HCT116 (cell line): ENCODE data around the gene CHSY1. TPM values are rescaled to one million over a fixed set of nuclear protein-coding genes. Genes with fewer than 3 reads are reported as not detected.

ENCODE experiments used
- ATAC-seq: fragments of 200-7000 bp; cut with Tn5 transposase; 2 replicates; pipeline ENCODE4 v1.9.1; 2020; ENCODE audit warnings: mild to moderate bottlenecking, moderate library complexity
- Bru-seq: library from RNA; stranded (reverse); fragments of 400-500 nt; gene quantifications from one replicate; lab custom pipeline; 2021; lab: Mats Ljungman, UMichigan
- BruChase-seq, 2 experiments: library from RNA; stranded (reverse); fragments of 400-500 nt; gene quantifications; one replicate each; lab custom pipeline; 2021; lab: Mats Ljungman, UMichigan
- BruUV-seq: library from RNA; stranded (reverse); fragments of 400-500 nt; replicated peaks from 2 replicates; lab custom pipeline; 2021; lab: Mats Ljungman, UMichigan
- CTCF ChIA-PET: fragments of 300-600 bp; sonication (Branson Sonifier 250); formaldehyde crosslinking; loops from one replicate; lab custom pipeline; 2021; ENCODE audit warnings: antibody characterized with exemption; lab: Charles Lee
- POLR2A ChIA-PET: fragments of 300-600, 350-600 bp; sonication (Branson Sonifier 250); formaldehyde crosslinking; loops from one replicate; lab custom pipeline; 2021; ENCODE audit warnings: antibody characterized with exemption; lab: Charles Lee
- RAD21 ChIA-PET, 2 experiments: fragments of 300-600 bp; sonication (Branson Sonifier 250); formaldehyde crosslinking; loops; one replicate each; lab custom pipeline; 2023; ENCODE audit warnings: low total read pairs in 2 of 2; ENCODE audit not compliant: uncharacterized antibody in 2 of 2, unreplicated experiment in 2 of 2, low non-redundant PET in 1 of 2; lab: Charles Lee
- DNase-seq: peaks from one replicate; pipeline ENCODE4 v3.0.0-alpha.2; 2010; ENCODE audit warnings: low read depth, low spot score
- H2AFZ ChIP-seq: fragments of 200-600 bp; shearing (Covaris generic), sonication (generic); 2 replicates; pipeline ENCODE4 v1.6.1; 2017; ENCODE audit warnings: low read depth, mixed run types, mixed read lengths, antibody characterized with exemption, low read length; ENCODE audit not compliant: poor library complexity, severe bottlenecking
- H3K27ac ChIP-seq: 2 replicates; pipeline ENCODE4 v1.5.1; 2012; ENCODE audit warnings: low read depth, low read length
- H3K27me3 ChIP-seq: fragments of 200-600 bp; sonication (generic); 2 replicates; pipeline ENCODE4 v1.6.1; 2016; ENCODE audit warnings: mixed run types, low read length, mixed read lengths; ENCODE audit not compliant: insufficient read depth
- H3K36me3 ChIP-seq, 2 experiments: fragments of 200-500 bp in 1 of 2; fragments of 200-600 bp in 1 of 2; sonication (Bioruptor generic) in 1 of 2; sonication (generic) in 1 of 2; 2 replicates each; pipeline versions ENCODE4 v1.5.1 to v1.6.1; 2014 to 2016; ENCODE audit warnings: low read length in 2 of 2, inconsistent platforms in 1 of 2, mixed read lengths in 1 of 2, mixed run types in 1 of 2; ENCODE audit not compliant: insufficient read depth in 2 of 2, control insufficient read depth in 1 of 2
- H3K4me1 ChIP-seq, 2 experiments: fragments of 200-600 bp in 1 of 2; sonication (generic) in 1 of 2; 2 replicates each; pipeline versions ENCODE4 v1.5.1 to v1.6.1; 2012 to 2017; ENCODE audit warnings: low read length in 2 of 2, inconsistent platforms in 1 of 2, mild to moderate bottlenecking in 1 of 2, mixed read lengths in 1 of 2, mixed run types in 1 of 2, moderate library complexity in 1 of 2; ENCODE audit not compliant: insufficient read depth in 2 of 2, control insufficient read depth in 1 of 2
- H3K4me2 ChIP-seq: fragments of 200-600 bp; sonication (generic); 2 replicates; pipeline ENCODE4 v1.6.1; 2017; ENCODE audit warnings: mixed run types, low read length, mixed read lengths
- H3K4me3 ChIP-seq, 2 experiments: fragments of 200-600 bp in 1 of 2; sonication (generic) in 1 of 2; replicated peaks in 1 of 2; 2 replicates each; pipeline ENCODE4 v1.5.1; 2011 to 2016; ENCODE audit warnings: low read length in 2 of 2, control low read depth in 1 of 2, low read depth in 1 of 2, mild to moderate bottlenecking in 1 of 2, mixed read lengths in 1 of 2, mixed run types in 1 of 2
- H3K79me2 ChIP-seq: fragments of 200-600 bp; sonication (generic); 2 replicates; pipeline ENCODE4 v1.6.1; 2017; ENCODE audit warnings: mild to moderate bottlenecking, mixed run types, low read length, moderate library complexity, mixed read lengths; ENCODE audit not compliant: insufficient read depth
- H3K9ac ChIP-seq: fragments of 200-600 bp; sonication (generic); 2 replicates; pipeline ENCODE4 v1.6.1; 2016; ENCODE audit warnings: low read length, mixed read lengths
- H3K9me2 ChIP-seq: fragments of 200-600 bp; sonication (generic), shearing (Covaris generic); 2 replicates; pipeline ENCODE4 v1.6.1; 2017; ENCODE audit warnings: mixed run types, mild to moderate bottlenecking, moderate library complexity; ENCODE audit not compliant: insufficient read depth
- H3K9me3 ChIP-seq, 2 experiments: fragments of 200-500 bp in 1 of 2; fragments of 200-600 bp in 1 of 2; sonication (Bioruptor generic) in 1 of 2; sonication (generic) in 1 of 2; 2 replicates each; pipeline ENCODE4 v1.6.1; 2014 to 2017; ENCODE audit warnings: low read length in 2 of 2, mixed read lengths in 2 of 2, inconsistent platforms in 1 of 2, low read depth in 1 of 2, mild to moderate bottlenecking in 1 of 2, mixed run types in 1 of 2, moderate library complexity in 1 of 2; ENCODE audit not compliant: control insufficient read depth in 1 of 2, insufficient read depth in 1 of 2
- H4K20me1 ChIP-seq: fragments of 200-600 bp; sonication (generic), shearing (Covaris generic); 2 replicates; pipeline ENCODE4 v1.6.1; 2017; ENCODE audit warnings: mixed run types, mild to moderate bottlenecking, moderate library complexity; ENCODE audit not compliant: insufficient read depth
- CBX3 ChIP-seq: IDR thresholded peaks from 2 replicates; pipeline ENCODE4 v1.6.1; 2012; ENCODE audit warnings: low read depth
- CEBPB ChIP-seq: IDR thresholded peaks from 2 replicates; pipeline ENCODE4 v1.6.1; 2012; ENCODE audit warnings: low read depth
- EGR1 ChIP-seq: IDR thresholded peaks from 2 replicates; pipeline ENCODE4 v1.6.1; 2012; ENCODE audit warnings: low read depth
- ELF1 ChIP-seq: IDR thresholded peaks from 2 replicates; pipeline ENCODE4 v1.6.1; 2012; ENCODE audit warnings: low read depth, borderline replicate concordance
- EZH2 ChIP-seq: fragments of 200-600 bp; sonication (generic); IDR thresholded peaks from 2 replicates; pipeline ENCODE4 v1.6.1; 2017; ENCODE audit warnings: antibody characterized with exemption, mixed run types
- EZH2phosphoT487 ChIP-seq: fragments of 200-600 bp; IDR thresholded peaks from 2 replicates; pipeline ENCODE4 v1.6.1; 2018; ENCODE audit warnings: antibody characterized with exemption, borderline replicate concordance
- JUND ChIP-seq: IDR thresholded peaks from 2 replicates; pipeline ENCODE4 v1.6.1; 2012
- MAX ChIP-seq: IDR thresholded peaks from 2 replicates; pipeline ENCODE4 v1.6.1; 2012
- POLR2A ChIP-seq: IDR thresholded peaks from 2 replicates; pipeline ENCODE4 v1.7.0; 2011; ENCODE audit warnings: borderline replicate concordance; ENCODE audit not compliant: insufficient read depth, insufficient read length; ENCODE audit errors: extremely low read depth
- POLR2AphosphoS5 ChIP-seq: IDR thresholded peaks from 2 replicates; pipeline ENCODE4 v1.6.1; 2011; ENCODE audit warnings: mild to moderate bottlenecking, low read depth, low read length, moderate library complexity
- RAD21 ChIP-seq: IDR thresholded peaks from 2 replicates; pipeline ENCODE4 v1.6.1; 2012; ENCODE audit warnings: low read depth, mild to moderate bottlenecking
- SIN3A ChIP-seq: IDR thresholded peaks from 2 replicates; pipeline ENCODE4 v1.6.1; 2012; ENCODE audit warnings: low read depth
- SRF ChIP-seq: IDR thresholded peaks from 2 replicates; pipeline ENCODE4 v1.6.1; 2012; ENCODE audit warnings: low read depth
- TCF7L2 ChIP-seq: IDR thresholded peaks from 2 replicates; pipeline ENCODE4 v1.7.0; 2011; ENCODE audit warnings: borderline replicate concordance, inconsistent platforms; ENCODE audit not compliant: insufficient read depth, insufficient read length; ENCODE audit errors: extremely low read depth
- YY1 ChIP-seq: IDR thresholded peaks from 2 replicates; pipeline ENCODE4 v1.6.1; 2011; ENCODE audit warnings: low read length, low read depth, moderate library complexity, mild to moderate bottlenecking; ENCODE audit not compliant: insufficient replicate concordance; ENCODE audit errors: extremely low read depth
- ZFX ChIP-seq: fragments of 450-650 bp; IDR thresholded peaks from 2 replicates; pipeline ENCODE4 v1.6.1; 2017
- ZNF274 ChIP-seq: fragments of 200-500 bp; sonication (Bioruptor generic); IDR thresholded peaks from 2 replicates; pipeline ENCODE4 v1.6.1; 2014; ENCODE audit warnings: mild to moderate bottlenecking, low read depth, low read length, inconsistent platforms
- intact Hi-C: fragments of 100-400 bp; cut with micrococcal nuclease; formaldehyde crosslinking; loops from 2 replicates; pipeline ENCODE4 v1.10.0; 2022
- long read RNA-seq: library from polyadenylated mRNA; unstranded; transcript quantifications from one replicate; pipeline ENCODE4 v2.0.0, GENCODE V29; 2021; ENCODE audit not compliant: unreplicated experiment
- polyA plus RNA-seq: library from polyadenylated mRNA; unstranded; fragments of >200 nt; gene quantifications from 2 replicates; pipeline ENCODE4 v1.2.1, GENCODE V29; 2012; ENCODE audit warnings: missing spikeins
- total RNA-seq: library from RNA; stranded (reverse); gene quantifications from one replicate; pipeline ENCODE4 v1.2.1, GENCODE V29; 2021; ENCODE audit not compliant: unreplicated experiment
- TF ChIP-seq, protein P1 (sequence below): IDR thresholded peaks from 2 replicates; pipeline ENCODE4 v1.6.1; 2011; ENCODE audit warnings: mild to moderate bottlenecking, low read length, moderate library complexity; ENCODE audit not compliant: insufficient replicate concordance; ENCODE audit errors: extremely low read depth
- TF ChIP-seq, protein P2 (sequence below): IDR thresholded peaks from 2 replicates; pipeline ENCODE4 v1.6.1; 2012

The CHSY1 gene, protein sequence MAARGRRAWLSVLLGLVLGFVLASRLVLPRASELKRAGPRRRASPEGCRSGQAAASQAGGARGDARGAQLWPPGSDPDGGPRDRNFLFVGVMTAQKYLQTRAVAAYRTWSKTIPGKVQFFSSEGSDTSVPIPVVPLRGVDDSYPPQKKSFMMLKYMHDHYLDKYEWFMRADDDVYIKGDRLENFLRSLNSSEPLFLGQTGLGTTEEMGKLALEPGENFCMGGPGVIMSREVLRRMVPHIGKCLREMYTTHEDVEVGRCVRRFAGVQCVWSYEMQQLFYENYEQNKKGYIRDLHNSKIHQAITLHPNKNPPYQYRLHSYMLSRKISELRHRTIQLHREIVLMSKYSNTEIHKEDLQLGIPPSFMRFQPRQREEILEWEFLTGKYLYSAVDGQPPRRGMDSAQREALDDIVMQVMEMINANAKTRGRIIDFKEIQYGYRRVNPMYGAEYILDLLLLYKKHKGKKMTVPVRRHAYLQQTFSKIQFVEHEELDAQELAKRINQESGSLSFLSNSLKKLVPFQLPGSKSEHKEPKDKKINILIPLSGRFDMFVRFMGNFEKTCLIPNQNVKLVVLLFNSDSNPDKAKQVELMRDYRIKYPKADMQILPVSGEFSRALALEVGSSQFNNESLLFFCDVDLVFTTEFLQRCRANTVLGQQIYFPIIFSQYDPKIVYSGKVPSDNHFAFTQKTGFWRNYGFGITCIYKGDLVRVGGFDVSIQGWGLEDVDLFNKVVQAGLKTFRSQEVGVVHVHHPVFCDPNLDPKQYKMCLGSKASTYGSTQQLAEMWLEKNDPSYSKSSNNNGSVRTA
- total RNA-seq (25.4 TPM), Bru-seq, nascent RNA (percentile 81 among the genes with signal in this experiment), BruChase-seq, experiment 1, labeled RNA remaining after a 6-hour chase (percentile 74 among the genes with signal in this experiment), BruChase-seq, experiment 2, labeled RNA remaining after a 2-hour chase (percentile 85 among the genes with signal in this experiment)
- 10.0 and 13.2 TPM in 2 replicates for polyA plus RNA-seq
- long read RNA-seq, full-length matches to known transcripts: 38 of 64 reads
- long read RNA-seq, partial matches to known transcripts: 17 of 64 reads
- long read RNA-seq, other reads (novel, unspliced or antisense): 9 of 64 reads

DNA sequence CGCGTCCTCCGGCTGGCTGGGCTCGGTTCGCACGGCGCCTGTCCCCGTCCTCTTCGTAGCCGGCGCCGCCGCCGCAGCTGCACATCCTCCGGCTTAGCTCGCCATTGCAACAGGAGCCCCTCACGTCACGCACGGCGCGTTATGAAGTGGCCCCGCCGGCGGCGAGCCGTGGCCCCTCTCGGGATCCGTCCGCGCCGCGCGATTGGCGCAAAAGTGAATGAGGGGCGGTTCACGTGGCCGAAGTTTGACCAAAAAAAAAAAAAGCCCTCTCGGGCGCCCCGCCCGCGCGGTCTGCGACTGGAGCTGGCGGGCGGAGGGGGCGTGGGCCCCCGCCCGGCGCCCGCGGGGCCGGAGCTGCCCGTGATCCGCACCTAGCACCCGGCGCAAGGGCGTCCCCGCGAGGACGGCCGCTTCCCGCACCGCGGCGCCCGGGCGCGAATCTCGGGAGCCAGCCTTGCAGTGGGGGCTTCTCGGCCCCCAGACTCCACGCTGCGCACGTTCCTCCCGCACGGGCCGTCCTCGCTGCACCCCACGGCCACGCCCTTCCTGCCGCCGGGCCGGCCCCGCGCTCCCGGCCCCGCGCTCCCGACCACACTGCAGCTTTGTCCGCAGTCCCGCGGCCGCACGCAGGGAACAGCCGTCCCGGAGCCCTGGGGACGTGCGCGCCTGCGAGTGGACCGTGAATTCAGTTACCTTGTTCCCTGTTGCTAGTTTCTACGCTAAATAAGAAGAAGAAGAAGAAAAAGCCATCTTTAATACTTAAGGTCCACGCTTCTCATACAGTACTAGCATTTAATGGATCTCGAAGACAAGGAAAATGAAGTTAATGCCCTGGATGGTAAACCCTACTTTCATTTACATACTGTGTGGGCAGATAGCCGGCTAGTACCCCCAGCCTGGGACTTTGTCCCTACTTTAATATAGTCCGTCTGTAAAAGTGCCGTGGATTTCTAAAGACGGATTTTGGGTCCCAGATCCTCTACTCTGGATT is at the start of gene CHSY1:
Gene CHSY1, minus strand, starts transcription at position 219 of the 991 bp plus-strand sequence. CDS start 592 bp downstream, outside the sequence.
- Histone ChIP-seq H3K4me1 (peaks cover 13 to 21% of the 10 kb centered on the region in 2 experiments), H4K20me1 (peaks cover 10% of the 10 kb centered on the region; the same call in 1 of the 2 replicates), H3K4me2 (peak within 1 kb of the TSS; percentile 96), H3K9me2 (no peaks in the 10 kb centered on the region), H3K27me3 (no peaks in the 10 kb centered on the region), H3K4me3 (peak within 1 kb of the TSS; percentile 72 to 96), H3K36me3 (peaks cover 6 to 12% of the 10 kb centered on the region in 2 experiments; a peak in 3 of 4 replicates), H3K9me3 (no peaks in the 10 kb centered on the region), H3K79me2 (peaks cover 40% of the 10 kb centered on the region), H2AFZ (peak within 1 kb of the TSS; percentile 88), H3K27ac (peak within 1 kb of the TSS; percentile 81), H3K9ac (peak within 1 kb of the TSS; percentile 81)
- DNase-seq: peak; percentile 76
- POLR2A ChIA-PET: interaction anchor here (0.6 to 1.7 kb wide), 5 partner anchors 16 to 273 kb away, joined by 3 to 6 read pairs (median 3); no protein-coding TSS in a partner anchor
- intact Hi-C loops: loop anchor here (5.0 kb wide), 1 partner anchor 335 kb away; the partner anchor contains the start of gene LRRK1
- RAD21 ChIA-PET: interaction anchor here (0.7 kb wide), 4 partner anchors 10 to 626 kb away, joined by 3 to 4 read pairs (median 4); no protein-coding TSS in a partner anchor
- peak; percentile 78 for ATAC-seq
- BruUV-seq: TSS peak; percentile 90
- CTCF ChIA-PET: interaction anchor here (1.0 to 1.5 kb wide), 5 partner anchors 36 to 244 kb away, joined by 3 to 8 read pairs (median 4); no protein-coding TSS in a partner anchor
- TF ChIP-seq EGR1: peak; percentile 50; the same call in 1 of the 2 replicates
- TF ChIP-seq MAX: peak; percentile 85
- TF ChIP-seq SRF: no peak
- no peak for TF ChIP-seq EZH2phosphoT487
- no peak for TF ChIP-seq RAD21
- TF ChIP-seq YY1: peak; percentile 39
- peak; percentile 79 for TF ChIP-seq TCF7L2
- TF ChIP-seq SIN3A: peak; percentile 85
- no peak for TF ChIP-seq ZNF274
- TF ChIP-seq, protein P1, sequence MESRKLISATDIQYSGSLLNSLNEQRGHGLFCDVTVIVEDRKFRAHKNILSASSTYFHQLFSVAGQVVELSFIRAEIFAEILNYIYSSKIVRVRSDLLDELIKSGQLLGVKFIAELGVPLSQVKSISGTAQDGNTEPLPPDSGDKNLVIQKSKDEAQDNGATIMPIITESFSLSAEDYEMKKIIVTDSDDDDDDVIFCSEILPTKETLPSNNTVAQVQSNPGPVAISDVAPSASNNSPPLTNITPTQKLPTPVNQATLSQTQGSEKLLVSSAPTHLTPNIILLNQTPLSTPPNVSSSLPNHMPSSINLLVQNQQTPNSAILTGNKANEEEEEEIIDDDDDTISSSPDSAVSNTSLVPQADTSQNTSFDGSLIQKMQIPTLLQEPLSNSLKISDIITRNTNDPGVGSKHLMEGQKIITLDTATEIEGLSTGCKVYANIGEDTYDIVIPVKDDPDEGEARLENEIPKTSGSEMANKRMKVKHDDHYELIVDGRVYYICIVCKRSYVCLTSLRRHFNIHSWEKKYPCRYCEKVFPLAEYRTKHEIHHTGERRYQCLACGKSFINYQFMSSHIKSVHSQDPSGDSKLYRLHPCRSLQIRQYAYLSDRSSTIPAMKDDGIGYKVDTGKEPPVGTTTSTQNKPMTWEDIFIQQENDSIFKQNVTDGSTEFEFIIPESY: peak; percentile 1
- TF ChIP-seq, protein P2, sequence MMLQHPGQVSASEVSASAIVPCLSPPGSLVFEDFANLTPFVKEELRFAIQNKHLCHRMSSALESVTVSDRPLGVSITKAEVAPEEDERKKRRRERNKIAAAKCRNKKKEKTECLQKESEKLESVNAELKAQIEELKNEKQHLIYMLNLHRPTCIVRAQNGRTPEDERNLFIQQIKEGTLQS: no peak
- no peak for TF ChIP-seq JUND
- TF ChIP-seq CEBPB: no peak
- 0 out of 2 replicates have a peak, but pooled peaks have one; percentile 52 for TF ChIP-seq CBX3
- TF ChIP-seq EZH2: no peak
- TF ChIP-seq ELF1: no peak
- TF ChIP-seq POLR2A: peak; percentile 51
- TF ChIP-seq POLR2AphosphoS5: peak; percentile 84
- TF ChIP-seq ZFX: peak; percentile 44
